B cell (primary cell): ENCODE measurements around the gene SMIM35. TPM values are rescaled to one million over a fixed set of nuclear protein-coding genes. Genes with fewer than 3 reads are reported as not detected.

Source experiments
- ATAC-seq: fragments of 200-7000 bp; cut with Tn5 transposase; one replicate; pipeline ENCODE4 v1.10.0; 2021; ENCODE audit warnings: low read depth, mild to moderate bottlenecking, moderate number of reproducible peaks, moderate library complexity
- CTCF ChIA-PET: fragments of 350-600 bp; sonication (Branson Sonifier 250); formaldehyde crosslinking; loops from one replicate; lab custom pipeline; 2021; ENCODE audit warnings: antibody characterized with exemption, inconsistent platforms; lab: Charles Lee
- POLR2A ChIA-PET: fragments of 350-600 bp; sonication (Branson Sonifier 250); formaldehyde crosslinking; loops from one replicate; lab custom pipeline; 2021; ENCODE audit warnings: antibody characterized with exemption; lab: Charles Lee
- DNase-seq: peaks from one replicate; pipeline ENCODE4 v3.0.0; 2013
- H2AFZ ChIP-seq: 2 replicates; pipeline ENCODE4 v1.6.1; 2012; ENCODE audit warnings: mild to moderate bottlenecking, low read depth, low read length; ENCODE audit not compliant: insufficient read depth, poor library complexity, severe bottlenecking
- H3K27ac ChIP-seq, 2 donors: 1 replicate in 1 of 2; 2 replicates in 1 of 2; pipeline ENCODE4 v1.5.1; 2012 to 2013; ENCODE audit warnings: low read length in 2 of 2, mild to moderate bottlenecking in 2 of 2, moderate library complexity in 1 of 2
- H3K27me3 ChIP-seq, 4 experiments: fragments of 200-600 bp in 1 of 4; sonication (generic) in 1 of 4; replicated peaks in 1 of 4; 1 replicate in 2 of 4; 2 replicates in 2 of 4; pipeline versions ENCODE4 v1.6.1 to v1.7.0; 2013 to 2016; ENCODE audit warnings: low read length in 3 of 4, mild to moderate bottlenecking in 2 of 4, mixed read lengths in 1 of 4, moderate library complexity in 1 of 4; ENCODE audit not compliant: insufficient read depth in 4 of 4, control insufficient read depth in 3 of 4; ENCODE audit errors: control extremely low read depth in 1 of 4
- H3K36me3 ChIP-seq, 2 experiments: replicated peaks in 1 of 2; 1 replicate in 1 of 2; 2 replicates in 1 of 2; pipeline versions ENCODE4 v1.6.1 to v1.7.1; 2013; ENCODE audit warnings: low read length in 1 of 2; ENCODE audit not compliant: insufficient read depth in 2 of 2, control insufficient read depth in 1 of 2; ENCODE audit errors: control extremely low read depth in 1 of 2, extremely low read depth in 1 of 2
- H3K4me1 ChIP-seq, 2 donors: fragments of 200-600 bp in 1 of 2; sonication (generic) in 1 of 2; 1 replicate in 1 of 2; 2 replicates in 1 of 2; pipeline versions ENCODE4 v1.5.1 to v1.6.1; 2013 to 2017; ENCODE audit warnings: low read length in 2 of 2; ENCODE audit not compliant: control insufficient read depth in 2 of 2, insufficient read depth in 2 of 2
- H3K4me2 ChIP-seq: replicated peaks from 2 replicates; pipeline ENCODE3; 2012; ENCODE audit warnings: mild to moderate bottlenecking, low read depth, low read length; ENCODE audit not compliant: poor library complexity, severe bottlenecking
- H3K4me3 ChIP-seq, 5 experiments: fragments of 200-600 bp in 1 of 5; sonication (generic) in 1 of 5; 1 replicate in 3 of 5; 2 replicates in 2 of 5; pipeline versions ENCODE4 v1.5.1 to v1.7.0; 2011 to 2016; ENCODE audit warnings: low read length in 4 of 5, mild to moderate bottlenecking in 4 of 5, low read depth in 2 of 5, control low read depth in 1 of 5, moderate library complexity in 1 of 5; ENCODE audit not compliant: insufficient read depth in 1 of 5; ENCODE audit errors: control extremely low read depth in 1 of 5, extremely low read depth in 1 of 5
- H3K79me2 ChIP-seq: fragments of 200-600 bp; sonication (generic); one replicate; pipeline ENCODE4 v1.6.0; 2016; ENCODE audit warnings: low read length; ENCODE audit not compliant: control insufficient read depth, insufficient read depth
- H3K9ac ChIP-seq: fragments of 200-600 bp; sonication (generic); 2 replicates; pipeline ENCODE4 v1.6.1; 2017; ENCODE audit warnings: mild to moderate bottlenecking, low read length, moderate library complexity
- H3K9me3 ChIP-seq, 3 donors: one replicate each; pipeline versions ENCODE4 v1.6.1 to v1.7.1; 2013; ENCODE audit warnings: low read length in 2 of 3; ENCODE audit not compliant: control insufficient read depth in 2 of 3, insufficient read depth in 1 of 3; ENCODE audit errors: control extremely low read depth in 1 of 3
- H4K20me1 ChIP-seq: 2 replicates; pipeline ENCODE4 v1.6.0; 2012; ENCODE audit warnings: mild to moderate bottlenecking, low read length; ENCODE audit not compliant: insufficient read depth, control insufficient read depth, poor library complexity, severe bottlenecking
- H3K27ac Mint-ChIP-seq: one replicate; pipeline ENCODE4 v1.8.0; 2021; ENCODE audit warnings: mixed read lengths
- H3K27me3 Mint-ChIP-seq: one replicate; pipeline ENCODE4 v1.8.0; 2021; ENCODE audit warnings: mixed read lengths
- H3K4me1 Mint-ChIP-seq: one replicate; pipeline ENCODE4 v1.8.0; 2021; ENCODE audit warnings: mixed read lengths
- H3K4me3 Mint-ChIP-seq: one replicate; pipeline ENCODE4 v1.8.0; 2021; ENCODE audit warnings: mixed read lengths
- H3K9me3 Mint-ChIP-seq: one replicate; pipeline ENCODE4 v1.8.0; 2022; ENCODE audit warnings: mixed read lengths; ENCODE audit not compliant: insufficient read depth
- CTCF ChIP-seq: fragments of 200-600 bp; IDR thresholded peaks from one replicate; pipeline ENCODE4 v1.8.0; 2022; ENCODE audit warnings: antibody characterized with exemption, mild to moderate bottlenecking
- EZH2 ChIP-seq: IDR thresholded peaks from 2 replicates; pipeline ENCODE4 v1.6.1; 2012; ENCODE audit warnings: borderline replicate concordance, low read depth, mild to moderate bottlenecking, moderate library complexity, low read length; ENCODE audit not compliant: insufficient read depth, poor library complexity, severe bottlenecking
- WGBS: methylation state at CpG from one replicate; pipeline ENCODE4 v1.1.5; 2013; ENCODE audit warnings: missing lambda C conversion rate; ENCODE audit not compliant: insufficient coverage; 5-methylcytosine and 5-hydroxymethylcytosine counted together
- intact Hi-C: fragments of 100-400 bp; cut with micrococcal nuclease; formaldehyde crosslinking; loops from one replicate; pipeline ENCODE4 v1.10.0; 2022
- polyA minus RNA-seq: library from RNA; depleted of rRNA, polyadenylated mRNA; stranded (reverse); fragments of >200 nt; gene quantifications from 2 replicates; pipeline ENCODE4 v1.2.3, GENCODE V29; 2012
- polyA plus RNA-seq: library from polyadenylated mRNA; depleted of rRNA; stranded (reverse); fragments of >200 nt; gene quantifications from 2 replicates; pipeline ENCODE4 v1.2.3, GENCODE V29; 2012
- total RNA-seq, 2 donors: library from RNA; stranded (reverse); fragments of 120-200 nt in 1 of 2; gene quantifications; 1 replicate in 1 of 2; 2 replicates in 1 of 2; pipeline versions ENCODE4 v1.2.3 to v1.2.4, GENCODE V29; 2013 to 2022

SMIM35 gene
- 4.5 and 4.8 TPM in 2 replicates for total RNA-seq
- 1.5 TPM for total RNA-seq (2013)
- polyA plus RNA-seq, result 1.3 TPM in 2 replicates
- polyA minus RNA-seq, result 0.50 and 0.60 TPM in 2 replicates

DNA sequence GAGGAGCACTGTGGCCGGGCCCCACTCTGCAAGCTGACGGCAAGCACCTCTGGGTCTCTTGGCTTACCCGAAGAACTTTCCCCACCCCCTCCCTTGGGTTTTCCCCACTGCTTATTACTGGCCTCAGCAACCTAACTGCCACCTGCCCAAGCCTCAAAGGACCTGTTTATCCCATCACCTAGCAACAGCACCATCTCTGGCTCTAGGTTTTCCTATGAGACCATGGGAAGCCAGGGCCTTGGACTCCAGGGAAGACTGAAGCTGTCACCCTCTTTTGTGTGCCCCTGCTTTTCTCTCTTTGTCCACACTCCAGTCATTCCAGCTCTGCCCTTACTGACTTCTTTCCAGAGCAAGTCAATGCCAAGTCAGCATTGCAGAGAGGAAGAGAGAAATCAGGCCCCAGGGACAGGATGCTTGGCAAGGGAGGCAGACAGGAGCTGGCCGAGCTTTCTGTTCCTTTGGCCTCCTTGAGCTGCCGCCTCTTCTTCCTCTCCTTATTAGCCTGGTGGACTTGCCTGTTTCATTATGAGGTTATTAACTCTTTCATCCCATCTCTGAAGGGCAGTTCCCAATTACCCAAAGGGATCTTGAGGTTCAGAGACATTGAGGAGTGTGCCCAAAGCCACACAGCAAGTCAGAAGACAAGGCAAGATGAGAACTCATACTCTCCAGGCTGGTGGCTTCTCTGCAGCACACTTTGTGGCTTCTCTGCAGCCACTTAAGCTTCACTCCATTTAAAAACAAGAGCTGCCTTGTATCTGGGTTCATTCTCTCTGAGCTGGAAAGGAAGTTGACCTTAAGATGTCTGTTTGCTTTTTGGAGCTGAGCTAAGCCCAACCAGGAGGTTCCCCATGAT is at the start of gene SMIM35:
Gene SMIM35, minus strand, starts transcription at position 51 of the 856 bp plus-strand sequence. CDS start 206 bp downstream, outside the sequence.
- Histone ChIP-seq H2AFZ (no peak within 1 kb of the TSS), H3K4me2 (no peak within 1 kb of the TSS), H3K4me1 (peaks cover 11 to 15% of the 10 kb centered on the region in 2 donors), H3K27me3 (no peaks in the 10 kb centered on the region), H3K36me3 (no peaks in the 10 kb centered on the region), H3K9ac (no peak within 1 kb of the TSS), H3K4me3 (no peak within 1 kb of the TSS), H3K79me2 (no peaks in the 10 kb centered on the region), H3K27ac (no peak within 1 kb of the TSS), H3K9me3 (peaks cover 0 to 28% (median 18%) of the 10 kb centered on the region in 3 donors), H4K20me1 (no peaks in the 10 kb centered on the region)
- WGBS, result 86% methylated on average over 3 of the region's 5 CpGs
- no peak for DNase-seq
- Mint-ChIP-seq H3K4me1 (peaks cover 14% of the 10 kb centered on the region), H3K27me3 (peaks cover 9% of the 10 kb centered on the region), H3K9me3 (peaks cover 4% of the 10 kb centered on the region), H3K4me3 (no peak within 1 kb of the TSS), H3K27ac (no peak within 1 kb of the TSS)
- intact Hi-C loops, result no loop called here
- TF ChIP-seq EZH2, result no peak
- no peak for TF ChIP-seq CTCF
- ChIA-PET CTCF (no interaction called here), POLR2A (no interaction called here)
- no peak for ATAC-seq

DNA sequence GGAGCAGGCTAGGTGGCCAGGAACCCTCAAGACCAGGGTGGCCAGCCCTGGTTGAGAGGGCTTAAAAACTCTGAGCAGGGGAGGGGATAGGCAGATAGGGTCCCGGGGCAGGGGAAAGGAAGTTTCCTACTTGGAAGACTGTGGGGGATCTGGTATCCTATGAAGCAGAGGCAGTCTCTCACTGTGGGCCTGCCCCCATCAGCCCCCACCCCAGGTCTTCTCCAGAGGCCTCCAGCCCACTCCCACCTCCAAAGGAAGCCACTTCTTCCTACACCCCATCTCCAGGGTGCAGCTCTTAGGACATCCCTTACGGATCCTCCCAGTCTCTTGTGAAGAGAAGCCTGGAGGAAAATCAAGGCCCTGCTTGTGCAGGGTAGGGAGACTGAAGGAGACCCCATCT is 49.6 kb upstream of the SMIM35 start:
- no peak for DNase-seq
- peaks cover 0 to 12% (median 5%) of the 10 kb centered on the region in 4 experiments for H3K27me3 ChIP-seq
- H3K27me3 Mint-ChIP-seq, result peaks cover 51% of the 10 kb centered on the region
- H2AFZ ChIP-seq, result no peak overlapping the region
- H3K27ac Mint-ChIP-seq, result no peak overlapping the region
- CTCF ChIA-PET, result no interaction called here
- no peaks in the 10 kb centered on the region for H4K20me1 ChIP-seq
- no peak overlapping the region for H3K4me3 ChIP-seq
- H3K79me2 ChIP-seq, result no peaks in the 10 kb centered on the region
- no peaks in the 10 kb centered on the region for H3K9me3 ChIP-seq
- intact Hi-C loops, result no loop called here
- no peak overlapping the region for H3K4me2 ChIP-seq
- ATAC-seq, result no peak
- no peaks in the 10 kb centered on the region for H3K36me3 ChIP-seq
- H3K4me3 Mint-ChIP-seq, result no peak overlapping the region
- TF ChIP-seq EZH2, result no peak
- TF ChIP-seq CTCF, result no peak
- no peak overlapping the region for H3K27ac ChIP-seq
- H3K4me1 ChIP-seq, result no peaks in the 10 kb centered on the region
- WGBS, result no CpG with 5 or more reads among the region's 2 CpGs
- no peak overlapping the region for H3K9ac ChIP-seq
- POLR2A ChIA-PET, result no interaction called here
- no peaks in the 10 kb centered on the region for H3K4me1 Mint-ChIP-seq
- no peaks in the 10 kb centered on the region for H3K9me3 Mint-ChIP-seq
